GM12878 (cell line): ENCODE results near the gene LRP1B. TPM values are rescaled to one million over a fixed set of nuclear protein-coding genes. Genes with fewer than 3 reads are reported as not detected.

Experiments used
- ATAC-seq: fragments of 200-7000 bp; cut with Tn5 transposase; 3 replicates; pipeline ENCODE4 v1.9.1; 2020; ENCODE audit warnings: mild to moderate bottlenecking, moderate library complexity
- BruUV-seq: library from RNA; stranded (reverse); fragments of 400-500 nt; replicated peaks from 2 replicates; lab custom pipeline; 2021; lab: Mats Ljungman, UMichigan
- CTCF ChIA-PET: fragments of 300-600 bp; sonication (Branson Sonifier 250); formaldehyde crosslinking; extraction: SDS; loops from one replicate; lab custom pipeline; 2021; ENCODE audit warnings: inconsistent platforms; lab: Yijun Ruan, JAX
- POLR2A ChIA-PET: fragments of 350-600 bp; formaldehyde crosslinking; extraction: SDS; loops from one replicate; lab custom pipeline; 2021; ENCODE audit warnings: inconsistent platforms; lab: Charles Lee
- RAD21 ChIA-PET: fragments of 300-600 bp; sonication (Branson Sonifier 250); formaldehyde crosslinking; loops from one replicate; lab custom pipeline; 2023; ENCODE audit warnings: antibody characterized with exemption; ENCODE audit not compliant: unreplicated experiment; lab: Charles Lee
- SMC1A ChIA-PET: fragments of 300-600 bp; sonication (Branson Sonifier 250); formaldehyde crosslinking; loops from one replicate; lab custom pipeline; 2023; ENCODE audit not compliant: unreplicated experiment, uncharacterized antibody; lab: Charles Lee
- DNase-seq: peaks from one replicate; pipeline ENCODE4 v3.0.0-alpha.2; 2011; ENCODE audit warnings: low read depth, low spot score
- FAIRE-seq: peaks from 3 replicates; lab custom pipeline; 2011; peaks lifted over from hg19 to GRCh38; lab: Jason Lieb, UNC
- H2AFZ ChIP-seq: 2 replicates; pipeline ENCODE4 v1.6.0; 2011; ENCODE audit warnings: low read depth, low read length, control low read depth; ENCODE audit not compliant: control insufficient read depth
- H3K27ac ChIP-seq: 2 replicates; pipeline ENCODE4 v1.5.1; 2011; ENCODE audit warnings: control low read depth; ENCODE audit not compliant: control insufficient read depth, insufficient read depth
- H3K27me3 ChIP-seq, 2 experiments: replicated peaks in 1 of 2; 2 replicates each; pipeline versions ENCODE4 v1.6.0 to v1.6.1; 2011; ENCODE audit warnings: low read length in 1 of 2; ENCODE audit not compliant: control insufficient read depth in 2 of 2, insufficient read depth in 2 of 2
- H3K36me3 ChIP-seq, 2 experiments: 2 replicates each; pipeline ENCODE4 v1.5.1; 2011; ENCODE audit warnings: low read length in 1 of 2; ENCODE audit not compliant: control insufficient read depth in 2 of 2, insufficient read depth in 2 of 2
- H3K4me1 ChIP-seq: 2 replicates; pipeline ENCODE4 v1.6.1; 2011; ENCODE audit warnings: mild to moderate bottlenecking, low read length, moderate library complexity, mixed read lengths; ENCODE audit not compliant: control insufficient read depth, insufficient read depth
- H3K4me2 ChIP-seq: 2 replicates; pipeline ENCODE4 v1.6.0; 2011; ENCODE audit warnings: control low read depth; ENCODE audit not compliant: control insufficient read depth, insufficient read depth
- H3K4me3 ChIP-seq: fragments of 200-600 bp; sonication (generic); 2 replicates; pipeline ENCODE4 v1.5.1; 2016
- H3K79me2 ChIP-seq: 2 replicates; pipeline ENCODE4 v1.6.0; 2011; ENCODE audit warnings: low read length; ENCODE audit not compliant: control insufficient read depth, insufficient read depth
- H3K9ac ChIP-seq: 2 replicates; pipeline ENCODE4 v1.8.0; 2011; ENCODE audit warnings: low read length, control low read depth, mixed read lengths; ENCODE audit not compliant: control insufficient read depth, insufficient read depth
- H3K9me3 ChIP-seq: replicated peaks from 3 replicates; pipeline ENCODE4 v1.5.1; 2011; ENCODE audit warnings: mild to moderate bottlenecking, low read length; ENCODE audit not compliant: control insufficient read depth, insufficient read depth
- H4K20me1 ChIP-seq: 2 replicates; pipeline ENCODE4 v1.6.0; 2011; ENCODE audit not compliant: control insufficient read depth, insufficient read depth
- BACH1 ChIP-seq: fragments of 450-650 bp; IDR thresholded peaks from 2 replicates; pipeline ENCODE4 v1.6.1; 2017; ENCODE audit warnings: mild to moderate bottlenecking, borderline replicate concordance
- CEBPB ChIP-seq, 2 experiments: fragments of 150-350 bp in 1 of 2; IDR thresholded peaks; 2 replicates each; pipeline ENCODE4 v1.6.1; 2012 to 2014; ENCODE audit warnings: low read depth in 2 of 2, low read length in 2 of 2, borderline replicate concordance in 1 of 2, inconsistent platforms in 1 of 2
- DPF2 ChIP-seq: fragments of 450-650 bp; IDR thresholded peaks from 2 replicates; pipeline ENCODE4 v1.6.1; 2017; ENCODE audit warnings: mild to moderate bottlenecking
- E2F4 ChIP-seq: IDR thresholded peaks from 2 replicates; pipeline ENCODE4 v1.6.1; 2012; ENCODE audit warnings: low read depth, low read length, improper control_type of control experiment
- JUNB ChIP-seq: IDR thresholded peaks from 2 replicates; pipeline ENCODE4 v1.6.1; 2016; ENCODE audit warnings: antibody characterized with exemption, mild to moderate bottlenecking
- NFIC ChIP-seq: IDR thresholded peaks from 2 replicates; pipeline ENCODE4 v1.6.1; 2012; ENCODE audit warnings: low read depth, mild to moderate bottlenecking, inconsistent platforms, low read length, moderate library complexity
- POLR2A ChIP-seq: IDR thresholded peaks from 2 replicates; pipeline ENCODE4 v1.6.1; 2011; ENCODE audit warnings: low read depth, mild to moderate bottlenecking, low read length
- RELB ChIP-seq: fragments of 450-650 bp; IDR thresholded peaks from 2 replicates; pipeline ENCODE4 v1.6.1; 2017; ENCODE audit warnings: low read depth, mild to moderate bottlenecking, moderate library complexity
- REST ChIP-seq: IDR thresholded peaks from 2 replicates; pipeline ENCODE4 v1.6.1; 2012; ENCODE audit warnings: mild to moderate bottlenecking, low read depth, low read length
- SUZ12 ChIP-seq: fragments of 200-600 bp; sonication (generic); IDR thresholded peaks from one replicate; pipeline ENCODE4 v1.6.1; 2018; ENCODE audit warnings: antibody characterized with exemption, mild to moderate bottlenecking; ENCODE audit not compliant: unreplicated experiment
- USF1 ChIP-seq: IDR thresholded peaks from 2 replicates; pipeline ENCODE4 v1.6.1; 2011; ENCODE audit warnings: borderline replicate concordance, low read depth, mild to moderate bottlenecking, moderate library complexity, mixed read lengths, low read length; ENCODE audit not compliant: insufficient read depth; ENCODE audit errors: extremely low read length
- ZNF384 ChIP-seq: IDR thresholded peaks from 2 replicates; pipeline ENCODE4 v1.6.1; 2012; ENCODE audit warnings: low read depth, mild to moderate bottlenecking, low read length, improper control_type of control experiment, borderline replicate concordance
- WGBS: methylation state at CpG from one replicate; pipeline ENCODE4 v1.1.6; 2016; ENCODE audit warnings: low lambda C conversion rate; ENCODE audit not compliant: insufficient replicate concordance, insufficient coverage; ENCODE audit errors: missing lambda C conversion rate; 5-methylcytosine and 5-hydroxymethylcytosine counted together
- in situ Hi-C: fragments of 300-500 bp; cut with MboI; formaldehyde crosslinking; loops from 9 replicates; pipeline ENCODE4 v1.14.3; 2018; ENCODE audit warnings: mixed read lengths
- intact Hi-C: fragments of 100-400 bp; cut with micrococcal nuclease; formaldehyde crosslinking; loops from one replicate; pipeline ENCODE4 v1.14.2; 2022; ENCODE audit not compliant: unreplicated experiment
- polyA plus RNA-seq, 11 experiments: library from polyadenylated mRNA; depleted of rRNA in 4 of 11; unstranded in 6 of 11; stranded (reverse) in 5 of 11; fragments of >200 nt; fragmentation: Nextera tagmentation in 4 of 11; fragmentation: Illumina TruSeq in 1 of 11; extraction: Ambion mirVana in 4 of 11; extraction: Trizol in 1 of 11; gene quantifications; 1 replicate in 1 of 11; 2 replicates in 10 of 11; pipeline versions ENCODE4 v1.2.1 to v1.2.3, GENCODE V29; 2011 to 2016; ENCODE audit warnings: inconsistent platforms in 2 of 11, missing spikeins in 2 of 11, low read depth in 1 of 11
- total RNA-seq, 4 experiments: library from RNA; depleted of rRNA in 3 of 4; stranded (reverse); fragments of >200 nt in 3 of 4; fragmentation: Illumina TruSeq in 1 of 4; extraction: Trizol in 1 of 4; gene quantifications; 2 replicates each; pipeline versions ENCODE4 v1.2.1 to v1.2.3, GENCODE V29; 2013 to 2021
- TF ChIP-seq, protein P1 (sequence below): fragments of 450-650 bp; formaldehyde crosslinking; IDR thresholded peaks from 2 replicates; pipeline ENCODE4 v1.5.0; 2022; ENCODE audit warnings: mild to moderate bottlenecking, missing genetic modification characterization

LRP1B gene
- total and polyA plus RNA-seq, 10 of the 15 experiments (the other 5 are each of a cell fraction or from before 2014, with no cell fraction given), result under 0.01 to 0.06 (median 0.03) TPM; not detected in 5

- H3K4me1 ChIP-seq, result no peaks in the 10 kb centered on the region
- H3K27ac ChIP-seq, result no peak overlapping the region
- intact Hi-C loops (no loop called here), in situ Hi-C loops (no loop called here)
- H3K9ac ChIP-seq, result no peak overlapping the region
- no peaks in the 10 kb centered on the region for H3K27me3 ChIP-seq
- no peak overlapping the region for H3K4me2 ChIP-seq
- H2AFZ ChIP-seq, result no peak overlapping the region
- ATAC-seq, result no peak
- H3K36me3 ChIP-seq, result no peaks in the 10 kb centered on the region
- no peaks in the 10 kb centered on the region for H3K79me2 ChIP-seq
- POLR2A ChIA-PET, result no interaction called here
- H3K4me3 ChIP-seq, result no peak overlapping the region
- SMC1A ChIA-PET, result no interaction called here
- H4K20me1 ChIP-seq, result no peaks in the 10 kb centered on the region
- FAIRE-seq, result no peak
- WGBS, result 30% methylated on average over 4 of the region's 4 CpGs
- CTCF ChIA-PET, result interaction anchor here (0.6 kb wide), 1 partner anchor 365 kb away, joined by 3 read pairs; no protein-coding TSS in a partner anchor
- RAD21 ChIA-PET, result no interaction called here
- H3K9me3 ChIP-seq, result no peaks in the 10 kb centered on the region
- BruUV-seq, result no TSS peak
- no peak for DNase-seq
- no peak for TF ChIP-seq E2F4
- no peak for TF ChIP-seq REST
- TF ChIP-seq USF1, result no peak
- TF ChIP-seq POLR2A, result no peak
- no peak for TF ChIP-seq CEBPB (IDR thresholded peaks at IDR 0.05; ENCODE audit: borderline replicate concordance in 1 of 2, low read depth in 2 of 2, low read length in 2 of 2)
- TF ChIP-seq, protein P1, sequence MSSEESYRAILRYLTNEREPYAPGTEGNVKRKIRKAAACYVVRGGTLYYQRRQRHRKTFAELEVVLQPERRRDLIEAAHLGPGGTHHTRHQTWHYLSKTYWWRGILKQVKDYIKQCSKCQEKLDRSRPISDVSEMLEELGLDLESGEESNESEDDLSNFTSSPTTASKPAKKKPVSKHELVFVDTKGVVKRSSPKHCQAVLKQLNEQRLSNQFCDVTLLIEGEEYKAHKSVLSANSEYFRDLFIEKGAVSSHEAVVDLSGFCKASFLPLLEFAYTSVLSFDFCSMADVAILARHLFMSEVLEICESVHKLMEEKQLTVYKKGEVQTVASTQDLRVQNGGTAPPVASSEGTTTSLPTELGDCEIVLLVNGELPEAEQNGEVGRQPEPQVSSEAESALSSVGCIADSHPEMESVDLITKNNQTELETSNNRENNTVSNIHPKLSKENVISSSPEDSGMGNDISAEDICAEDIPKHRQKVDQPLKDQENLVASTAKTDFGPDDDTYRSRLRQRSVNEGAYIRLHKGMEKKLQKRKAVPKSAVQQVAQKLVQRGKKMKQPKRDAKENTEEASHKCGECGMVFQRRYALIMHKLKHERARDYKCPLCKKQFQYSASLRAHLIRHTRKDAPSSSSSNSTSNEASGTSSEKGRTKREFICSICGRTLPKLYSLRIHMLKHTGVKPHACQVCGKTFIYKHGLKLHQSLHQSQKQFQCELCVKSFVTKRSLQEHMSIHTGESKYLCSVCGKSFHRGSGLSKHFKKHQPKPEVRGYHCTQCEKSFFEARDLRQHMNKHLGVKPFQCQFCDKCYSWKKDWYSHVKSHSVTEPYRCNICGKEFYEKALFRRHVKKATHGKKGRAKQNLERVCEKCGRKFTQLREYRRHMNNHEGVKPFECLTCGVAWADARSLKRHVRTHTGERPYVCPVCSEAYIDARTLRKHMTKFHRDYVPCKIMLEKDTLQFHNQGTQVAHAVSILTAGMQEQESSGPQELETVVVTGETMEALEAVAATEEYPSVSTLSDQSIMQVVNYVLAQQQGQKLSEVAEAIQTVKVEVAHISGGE (CRISPR knock-in tag), result no peak
- no peak for TF ChIP-seq DPF2
- TF ChIP-seq SUZ12, result no peak
- TF ChIP-seq RELB, result no peak
- TF ChIP-seq ZNF384, result no peak
- no peak for TF ChIP-seq BACH1
- TF ChIP-seq NFIC, result no peak
- TF ChIP-seq JUNB, result no peak
These were observed 1115.3 kb downstream of the LRP1B start for GRCh38 chr2:141015341-141016047.
